Fibroblast of lung (primary cell): ENCODE results near the gene GRAMD4. TPM values are rescaled to one million over a fixed set of nuclear protein-coding genes. Genes with fewer than 3 reads are reported as not detected.

Source experiments
- DNase-seq, 2 donors: peaks; one replicate each; pipeline versions ENCODE4 v3.0.0 to v3.0.0-alpha.2; 2010; ENCODE audit warnings: low read depth in 2 of 2
- H2AFZ ChIP-seq: 2 replicates; pipeline ENCODE4 v1.5.1; 2012; ENCODE audit warnings: low read length, control low read depth, inconsistent platforms
- H3K27ac ChIP-seq: 2 replicates; pipeline ENCODE4 v1.5.1; 2011; ENCODE audit warnings: low read length, control low read depth; ENCODE audit not compliant: insufficient read depth
- H3K27me3 ChIP-seq: 2 replicates; pipeline ENCODE4 v1.5.1; 2011; ENCODE audit warnings: mild to moderate bottlenecking, low read length; ENCODE audit not compliant: control insufficient read depth, insufficient read depth
- H3K36me3 ChIP-seq: 2 replicates; pipeline ENCODE4 v1.5.1; 2011; ENCODE audit warnings: low read length; ENCODE audit not compliant: control insufficient read depth, insufficient read depth
- H3K4me1 ChIP-seq: 2 replicates; pipeline ENCODE4 v1.5.1; 2011; ENCODE audit warnings: low read length; ENCODE audit not compliant: control insufficient read depth, insufficient read depth; ENCODE audit errors: extremely low read depth
- H3K4me2 ChIP-seq: 2 replicates; pipeline ENCODE4 v1.5.1; 2011; ENCODE audit warnings: low read length, control low read depth; ENCODE audit not compliant: insufficient read depth; ENCODE audit errors: extremely low read depth
- H3K4me3 ChIP-seq, 4 experiments: fragments of 200-600 bp in 1 of 4; sonication (generic) in 1 of 4; replicated peaks in 1 of 4; 2 replicates each; pipeline ENCODE4 v1.5.1; 2011 to 2016; ENCODE audit warnings: low read length in 4 of 4, low read depth in 3 of 4, mild to moderate bottlenecking in 3 of 4, control low read depth in 2 of 4, inconsistent platforms in 1 of 4, mixed read lengths in 1 of 4; ENCODE audit not compliant: insufficient read depth in 1 of 4; ENCODE audit errors: control extremely low read depth in 1 of 4
- H3K79me2 ChIP-seq: 2 replicates; pipeline ENCODE4 v1.5.1; 2012; ENCODE audit warnings: mild to moderate bottlenecking, low read length, inconsistent platforms; ENCODE audit not compliant: control insufficient read depth, insufficient read depth
- H3K9ac ChIP-seq: 2 replicates; pipeline ENCODE4 v1.5.1; 2011; ENCODE audit warnings: mild to moderate bottlenecking, low read length, control low read depth; ENCODE audit not compliant: insufficient read depth
- H3K9me3 ChIP-seq: 2 replicates; pipeline ENCODE4 v1.5.1; 2012; ENCODE audit warnings: low read depth, low read length; ENCODE audit not compliant: control insufficient read depth, insufficient read depth
- H4K20me1 ChIP-seq: 2 replicates; pipeline ENCODE4 v1.5.1; 2011; ENCODE audit warnings: low read length; ENCODE audit not compliant: control insufficient read depth, insufficient read depth; ENCODE audit errors: extremely low read depth
- EZH2 ChIP-seq: IDR thresholded peaks from 2 replicates; pipeline ENCODE4 v1.5.1; 2012; ENCODE audit warnings: low read length, control low read depth, mild to moderate bottlenecking; ENCODE audit errors: missing control alignments
- polyA plus RNA-seq, 2 donors: library from polyadenylated mRNA; depleted of rRNA in 1 of 2; stranded (reverse) in 1 of 2; unstranded in 1 of 2; fragments of >200 nt; gene quantifications; 2 replicates each; pipeline ENCODE4 v1.2.1, GENCODE V29; 2011 to 2012; ENCODE audit warnings: missing spikeins in 1 of 2
- total RNA-seq: library from RNA; depleted of rRNA; stranded (reverse); fragments of >200 nt; gene quantifications from 2 replicates; pipeline ENCODE4 v1.2.1, GENCODE V29; 2014
- TF ChIP-seq, protein P1 (sequence below), 2 donors: IDR thresholded peaks in 1 of 2; conservative IDR thresholded peaks in 1 of 2; 1 replicate in 1 of 2; 2 replicates in 1 of 2; pipeline ENCODE4 v1.5.1; 2011 to 2012; ENCODE audit warnings: low read length in 2 of 2, control low read depth in 1 of 2, inconsistent platforms in 1 of 2, low read depth in 1 of 2, mild to moderate bottlenecking in 1 of 2

Gene GRAMD4
- total and polyA plus RNA-seq, 2 donors (not counting 1 experiment from before 2014, with no cell fraction given), result 7.5 to 37.3 TPM

DNA sequence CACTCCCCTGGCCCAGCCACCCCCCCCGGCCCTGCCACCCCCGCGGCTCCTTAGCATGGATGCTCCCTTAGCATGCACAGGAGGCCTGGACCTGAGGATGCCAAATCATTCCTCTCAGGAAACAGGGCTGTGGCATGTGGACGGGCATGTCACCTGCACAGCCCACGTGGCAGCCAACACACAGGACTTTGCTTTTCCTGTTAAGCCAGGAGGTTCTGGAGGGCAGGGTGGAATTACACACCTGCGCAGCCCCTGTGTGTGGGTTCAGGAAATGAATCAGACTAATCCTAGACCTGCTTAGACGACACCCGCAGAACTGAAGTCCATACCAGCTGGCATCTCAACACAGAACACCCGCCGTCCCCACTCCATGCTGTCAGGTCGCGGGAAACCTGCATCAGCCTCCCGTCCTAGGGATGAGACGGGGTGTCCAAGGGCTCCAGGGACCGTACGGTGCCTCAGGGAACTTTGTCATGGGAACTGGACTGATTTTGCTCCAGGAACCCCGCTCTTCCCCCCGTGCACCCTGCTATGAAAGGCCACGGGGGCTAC is 107.7 kb downstream of the GRAMD4 start:
- DNase-seq, result no peak
- Histone ChIP-seq H3K4me1 (no peaks in the 10 kb centered on the region), H4K20me1 (no peaks in the 10 kb centered on the region), H3K4me2 (no peak overlapping the region), H3K27me3 (no peaks in the 10 kb centered on the region), H3K27ac (no peak overlapping the region), H3K9ac (no peak overlapping the region), H2AFZ (no peak overlapping the region), H3K36me3 (peaks cover 7% of the 10 kb centered on the region), H3K79me2 (peaks cover 37% of the 10 kb centered on the region), H3K9me3 (no peaks in the 10 kb centered on the region), H3K4me3 (no peak overlapping the region)
- no peak for TF ChIP-seq EZH2
- TF ChIP-seq, protein P1, sequence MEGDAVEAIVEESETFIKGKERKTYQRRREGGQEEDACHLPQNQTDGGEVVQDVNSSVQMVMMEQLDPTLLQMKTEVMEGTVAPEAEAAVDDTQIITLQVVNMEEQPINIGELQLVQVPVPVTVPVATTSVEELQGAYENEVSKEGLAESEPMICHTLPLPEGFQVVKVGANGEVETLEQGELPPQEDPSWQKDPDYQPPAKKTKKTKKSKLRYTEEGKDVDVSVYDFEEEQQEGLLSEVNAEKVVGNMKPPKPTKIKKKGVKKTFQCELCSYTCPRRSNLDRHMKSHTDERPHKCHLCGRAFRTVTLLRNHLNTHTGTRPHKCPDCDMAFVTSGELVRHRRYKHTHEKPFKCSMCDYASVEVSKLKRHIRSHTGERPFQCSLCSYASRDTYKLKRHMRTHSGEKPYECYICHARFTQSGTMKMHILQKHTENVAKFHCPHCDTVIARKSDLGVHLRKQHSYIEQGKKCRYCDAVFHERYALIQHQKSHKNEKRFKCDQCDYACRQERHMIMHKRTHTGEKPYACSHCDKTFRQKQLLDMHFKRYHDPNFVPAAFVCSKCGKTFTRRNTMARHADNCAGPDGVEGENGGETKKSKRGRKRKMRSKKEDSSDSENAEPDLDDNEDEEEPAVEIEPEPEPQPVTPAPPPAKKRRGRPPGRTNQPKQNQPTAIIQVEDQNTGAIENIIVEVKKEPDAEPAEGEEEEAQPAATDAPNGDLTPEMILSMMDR (conservative IDR thresholded peaks at IDR 0.05 in 1 of 2, IDR thresholded peaks at IDR 0.05 in 1 of 2; ENCODE audit: low read depth in 1 of 2, low read length in 2 of 2), result no peak

DNA sequence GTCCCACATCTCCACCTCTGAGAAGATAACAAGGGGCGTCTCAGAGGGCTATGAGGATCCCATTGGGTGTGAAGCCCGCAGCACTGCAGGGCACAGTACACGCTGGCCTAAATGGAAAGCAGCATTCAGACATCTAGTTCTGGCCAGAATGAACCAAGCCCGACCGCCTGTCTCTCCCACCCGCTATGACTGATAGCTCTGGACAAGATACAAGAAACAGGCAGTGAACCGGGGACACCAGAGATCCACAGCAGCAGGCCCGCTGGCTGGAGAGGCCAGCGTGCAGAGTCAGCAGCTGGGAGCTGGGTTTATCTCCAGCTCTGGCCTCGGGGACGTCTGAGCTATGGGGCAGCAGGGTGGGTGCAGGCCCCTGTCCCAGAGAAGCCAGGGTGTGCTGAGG is 108.3 kb downstream of the GRAMD4 start:
- H3K4me3 ChIP-seq, result no peak overlapping the region
- H3K36me3 ChIP-seq, result peaks cover 7% of the 10 kb centered on the region
- H4K20me1 ChIP-seq, result no peaks in the 10 kb centered on the region
- no peaks in the 10 kb centered on the region for H3K27me3 ChIP-seq
- no peak overlapping the region for H3K4me2 ChIP-seq
- H3K9me3 ChIP-seq, result no peaks in the 10 kb centered on the region
- H3K27ac ChIP-seq, result no peak overlapping the region
- no peaks in the 10 kb centered on the region for H3K4me1 ChIP-seq
- no peak overlapping the region for H2AFZ ChIP-seq
- TF ChIP-seq EZH2, result no peak
- TF ChIP-seq, protein P1 (conservative IDR thresholded peaks at IDR 0.05 in 1 of 2, IDR thresholded peaks at IDR 0.05 in 1 of 2; ENCODE audit: low read depth in 1 of 2, low read length in 2 of 2), result no peak
- H3K9ac ChIP-seq, result no peak overlapping the region
- H3K79me2 ChIP-seq, result peaks cover 39% of the 10 kb centered on the region
- DNase-seq, result no peak

Other genes with a start within 250 kb of the GRAMD4 start
- gene CELSR1, start 82.8 kb upstream of the GRAMD4 start, total RNA-seq, result 1.8 and 2.1 TPM in 2 replicates
- 0.07 and 1.2 TPM in 2 replicates for gene CELSR1, start 82.8 kb upstream of the GRAMD4 start, polyA plus RNA-seq
- gene CERK, start 117.9 kb downstream of the GRAMD4 start, total RNA-seq, result 24.9 and 28.2 TPM in 2 replicates
- gene CERK, start 117.9 kb downstream of the GRAMD4 start, polyA plus RNA-seq, result 19.5 and 23.8 TPM in 2 replicates
- 10.3 and 11.6 TPM in 2 replicates for gene TBC1D22A, start 142.3 kb downstream of the GRAMD4 start, total RNA-seq
- 16.2 and 17.6 TPM in 2 replicates for gene TBC1D22A, start 142.3 kb downstream of the GRAMD4 start, polyA plus RNA-seq